HFFc6 (cell line): ENCODE results near the gene HPGDS. TPM values are rescaled to one million over a fixed set of nuclear protein-coding genes. Genes with fewer than 3 reads are reported as not detected.
A peak's percentile ranks its signal among the peaks of the same experiment; 100 is the strongest.
"Not testable (repeated sequence)": the region's sequence is repeated elsewhere in the genome, so short reads cannot be mapped to it uniquely, and the experiment has no call there.

Source experiments
- DNase-seq: peaks from one replicate; pipeline ENCODE4 v3.0.0-alpha.2; 2018
- H3K27ac Mint-ChIP-seq: 2 replicates; pipeline ENCODE4 v1.8.0; 2020; ENCODE audit warnings: mild to moderate bottlenecking, mixed read lengths
- H3K27me3 Mint-ChIP-seq: 2 replicates; pipeline ENCODE4 v1.8.0; 2021; ENCODE audit warnings: mild to moderate bottlenecking, moderate library complexity, mixed read lengths; ENCODE audit not compliant: insufficient read depth
- H3K36me3 Mint-ChIP-seq: 2 replicates; pipeline ENCODE4 v1.8.0; 2021; ENCODE audit warnings: low read depth, mixed read lengths
- H3K4me1 Mint-ChIP-seq: 2 replicates; pipeline ENCODE4 v1.8.0; 2020; ENCODE audit warnings: low read depth, mixed read lengths
- H3K4me3 Mint-ChIP-seq: 2 replicates; pipeline ENCODE4 v1.8.0; 2020; ENCODE audit warnings: mild to moderate bottlenecking, moderate library complexity, mixed read lengths
- H3K9me3 Mint-ChIP-seq: 2 replicates; pipeline ENCODE4 v1.8.0; 2020; ENCODE audit warnings: mild to moderate bottlenecking, mixed read lengths
- CTCF ChIP-seq: fragments of 200-600 bp; sonication (generic); IDR thresholded peaks from 2 replicates; pipeline ENCODE4 v1.5.0; 2021; ENCODE audit warnings: antibody characterized with exemption, mild to moderate bottlenecking
- total RNA-seq, 6 experiments: library from RNA; stranded (reverse); fragmentation: NEBNext Ultra II Directional; extraction: Animal tissue kit (Norgen Biotek cat#: 25700); gene quantifications; 2 replicates in 1 of 6; 3 replicates in 5 of 6; pipeline ENCODE4 v1.2.3, GENCODE V29; 2021

HPGDS gene
- total RNA-seq, 6 experiments from 2014 or later, result not detected

GRCh38 chr4:94302191-94302590, 40.4 kb downstream of the HPGDS start:
- H3K27me3 Mint-ChIP-seq, result peaks cover 3% of the 10 kb centered on the region; the same call in 1 of the 2 replicates
- no peaks in the 10 kb centered on the region for H3K9me3 Mint-ChIP-seq
- H3K27ac Mint-ChIP-seq, result no peak overlapping the region
- H3K36me3 Mint-ChIP-seq, result no peaks in the 10 kb centered on the region
- peaks cover 14% of the 10 kb centered on the region for H3K4me1 Mint-ChIP-seq
- no peak for DNase-seq
- TF ChIP-seq CTCF, result no peak
- no peak overlapping the region for H3K4me3 Mint-ChIP-seq

- no peak overlapping the region for H3K27ac Mint-ChIP-seq
- no peaks in the 10 kb centered on the region for H3K4me1 Mint-ChIP-seq
- H3K4me3 Mint-ChIP-seq, result no peak overlapping the region
- no peak for DNase-seq
- H3K36me3 Mint-ChIP-seq, result no peaks in the 10 kb centered on the region
- no peak for TF ChIP-seq CTCF
- H3K9me3 Mint-ChIP-seq, result no peaks in the 10 kb centered on the region
- H3K27me3 Mint-ChIP-seq, result peaks cover 5% of the 10 kb centered on the region
Observed at GRCh38 chr4:94298725-94299252, 43.8 kb downstream of the HPGDS start.

- peaks cover 13% of the 10 kb centered on the region for H3K36me3 Mint-ChIP-seq
- H3K4me1 Mint-ChIP-seq, H3K4me3 Mint-ChIP-seq, H3K9me3 Mint-ChIP-seq, H3K27me3 Mint-ChIP-seq, DNase-seq, H3K27ac Mint-ChIP-seq: not testable (repeated sequence)
Observed at GRCh38 chr4:94295473-94295872, 47.2 kb downstream of the HPGDS start.

- H3K27me3 Mint-ChIP-seq, H3K4me3 Mint-ChIP-seq, H3K9me3 Mint-ChIP-seq, H3K27ac Mint-ChIP-seq, DNase-seq, H3K4me1 Mint-ChIP-seq: not testable (repeated sequence)
- peaks cover 18% of the 10 kb centered on the region for H3K36me3 Mint-ChIP-seq
Observed at GRCh38 chr4:94293981-94294380, 48.7 kb downstream of the HPGDS start.

GRCh38 chr4:94290245-94290644, 52.4 kb downstream of the HPGDS start:
- H3K27ac Mint-ChIP-seq, result no peak overlapping the region
- peaks cover 43% of the 10 kb centered on the region for H3K36me3 Mint-ChIP-seq
- H3K4me1 Mint-ChIP-seq, result no peaks in the 10 kb centered on the region
- H3K4me3 Mint-ChIP-seq, result no peak overlapping the region
- peak; percentile 53 for TF ChIP-seq CTCF
- H3K9me3 Mint-ChIP-seq, result no peaks in the 10 kb centered on the region
- peaks cover 1% of the 10 kb centered on the region for H3K27me3 Mint-ChIP-seq
- DNase-seq, result no peak

GRCh38 chr4:94285666-94286065, 57.0 kb downstream of the HPGDS start:
- H3K36me3 Mint-ChIP-seq, result peaks cover 52% of the 10 kb centered on the region

More at GRCh38 chr4:94285666-94286065, 57.0 kb downstream of the HPGDS start:
- H3K27ac Mint-ChIP-seq, result no peak overlapping the region
- no peaks in the 10 kb centered on the region for H3K9me3 Mint-ChIP-seq
- no peaks in the 10 kb centered on the region; the same call in none of the 2 replicates for H3K27me3 Mint-ChIP-seq
- no peak overlapping the region for H3K4me3 Mint-ChIP-seq
- no peak for DNase-seq
- H3K4me1 Mint-ChIP-seq, result no peaks in the 10 kb centered on the region
- no peak for TF ChIP-seq CTCF
